ENCODE results near the gene GORASP1. TPM values are rescaled to one million over a fixed set of nuclear protein-coding genes. Genes with fewer than 3 reads are reported as not detected.

Gene GORASP1
- total RNA-seq, 1 experiment from 2014 or later, result 22.3 TPM

GRCh38 chr3:39141171-39141995 is 34.0 kb upstream of the GORASP1 start:
- DNase-seq (ENCODE audit: extremely low read depth, low read depth), result no peak

- DNase-seq (ENCODE audit: extremely low read depth, low read depth), result no peak
These were observed 33.0 kb upstream of the GORASP1 start for GRCh38 chr3:39140341-39140971.

GRCh38 chr3:39139442-39139841 is 32.0 kb upstream of the GORASP1 start:
- DNase-seq (ENCODE audit: extremely low read depth, low read depth), result no peak

- no peak for DNase-seq (ENCODE audit: extremely low read depth, low read depth)
These were observed 31.5 kb upstream of the GORASP1 start for GRCh38 chr3:39138804-39139415.

GRCh38 chr3:39137991-39138803 is 30.8 kb upstream of the GORASP1 start:
- no peak for DNase-seq (ENCODE audit: extremely low read depth, low read depth)

- no peak for DNase-seq (ENCODE audit: extremely low read depth, low read depth)
These were observed 30.1 kb upstream of the GORASP1 start for GRCh38 chr3:39137435-39137936.

GRCh38 chr3:39136533-39137434 is 29.4 kb upstream of the GORASP1 start:
- DNase-seq (ENCODE audit: extremely low read depth, low read depth), result no peak

- DNase-seq (ENCODE audit: extremely low read depth, low read depth), result no peak
These were observed 27.9 kb upstream of the GORASP1 start for GRCh38 chr3:39135170-39135805.

GRCh38 chr3:39134305-39134704 is 26.9 kb upstream of the GORASP1 start:
- no peak for DNase-seq (ENCODE audit: extremely low read depth, low read depth)

GRCh38 chr3:39133822-39134221 is 26.4 kb upstream of the GORASP1 start:
- no peak for DNase-seq (ENCODE audit: extremely low read depth, low read depth)

GRCh38 chr3:39133093-39133490 is 25.7 kb upstream of the GORASP1 start:
- DNase-seq (ENCODE audit: extremely low read depth, low read depth), result no peak

GRCh38 chr3:39132096-39133092 is 25.0 kb upstream of the GORASP1 start:
- DNase-seq (ENCODE audit: extremely low read depth, low read depth), result no peak

GRCh38 chr3:39130693-39131265 is 23.4 kb upstream of the GORASP1 start:
- no peak for DNase-seq (ENCODE audit: extremely low read depth, low read depth)

- no peak for DNase-seq (ENCODE audit: extremely low read depth, low read depth)
These were observed 22.6 kb upstream of the GORASP1 start for GRCh38 chr3:39130026-39130425.

GRCh38 chr3:39128951-39129350 is 21.5 kb upstream of the GORASP1 start:
- DNase-seq (ENCODE audit: extremely low read depth, low read depth), result no peak

- DNase-seq (ENCODE audit: extremely low read depth, low read depth), result no peak
These were observed 20.5 kb upstream of the GORASP1 start for GRCh38 chr3:39127908-39128304.

GRCh38 chr3:39127269-39127907 is 20.0 kb upstream of the GORASP1 start:
- DNase-seq (ENCODE audit: extremely low read depth, low read depth), result no peak

All from NCI-H460 (cell line).